H1 (cell line): ENCODE data around the gene FOXL2. TPM values are rescaled to one million over a fixed set of nuclear protein-coding genes. Genes with fewer than 3 reads are reported as not detected.

Source experiments
- CTCF ChIA-PET: fragments of 300-600 bp; sonication (Branson Sonifier 250); formaldehyde crosslinking; loops from one replicate; lab custom pipeline; 2021; ENCODE audit not compliant: partially characterized antibody; lab: Charles Lee
- POLR2A ChIA-PET: fragments of 300-600 bp; sonication (Branson Sonifier 250); formaldehyde crosslinking; loops from one replicate; lab custom pipeline; 2021; ENCODE audit warnings: inconsistent platforms; ENCODE audit not compliant: partially characterized antibody; lab: Charles Lee
- DNase-seq, 2 experiments: peaks; one replicate each; pipeline versions ENCODE4 v3.0.0 to v3.0.0-alpha.2; 2010 to 2022; ENCODE audit warnings: low spot score in 2 of 2, low read depth in 1 of 2, mixed read lengths in 1 of 2
- FAIRE-seq: peaks from 2 replicates; lab custom pipeline; 2011; peaks lifted over from hg19 to GRCh38; lab: Jason Lieb, UNC
- H2AFZ ChIP-seq: 2 replicates; pipeline ENCODE4 v1.8.1; 2012; ENCODE audit warnings: low read length, inconsistent platforms
- H2AK5ac ChIP-seq: 2 replicates; pipeline ENCODE4 v1.6.1; 2013; ENCODE audit warnings: low read depth, low read length
- H2BK120ac ChIP-seq: replicated peaks from 2 replicates; pipeline ENCODE3; 2013; ENCODE audit warnings: low read depth, low read length, inconsistent platforms
- H2BK12ac ChIP-seq: 2 replicates; pipeline ENCODE4 v1.6.1; 2013; ENCODE audit warnings: low read depth, low read length
- H2BK15ac ChIP-seq: 2 replicates; pipeline ENCODE4 v1.6.1; 2013; ENCODE audit warnings: low read length
- H2BK20ac ChIP-seq: 2 replicates; pipeline ENCODE4 v1.6.1; 2013; ENCODE audit warnings: low read length
- H2BK5ac ChIP-seq: 2 replicates; pipeline ENCODE4 v1.6.1; 2013; ENCODE audit warnings: low read depth, low read length
- H3K14ac ChIP-seq: 2 replicates; pipeline ENCODE4 v1.6.1; 2013; ENCODE audit warnings: inconsistent platforms; ENCODE audit not compliant: insufficient read length
- H3K18ac ChIP-seq: 2 replicates; pipeline ENCODE4 v1.6.1; 2013; ENCODE audit warnings: low read length; ENCODE audit errors: extremely low read depth
- H3K23ac ChIP-seq: 2 replicates; pipeline ENCODE4 v1.6.1; 2013; ENCODE audit warnings: inconsistent platforms; ENCODE audit not compliant: insufficient read length
- H3K23me2 ChIP-seq: 2 replicates; pipeline ENCODE4 v1.6.1; 2013; ENCODE audit warnings: low read depth, low read length
- H3K27ac ChIP-seq: 2 replicates; pipeline ENCODE4 v1.6.1; 2011; ENCODE audit warnings: low read depth, low read length, inconsistent platforms
- H3K27me3 ChIP-seq, 4 experiments: replicated peaks in 1 of 4; 1 replicate in 1 of 4; 2 replicates in 3 of 4; pipeline versions ENCODE4 v1.6.1 to v1.8.1; 2011 to 2013; ENCODE audit warnings: low read length in 3 of 4, mild to moderate bottlenecking in 3 of 4, inconsistent platforms in 2 of 4, mixed read lengths in 2 of 4, moderate library complexity in 1 of 4; ENCODE audit not compliant: control insufficient read depth in 3 of 4, insufficient read depth in 3 of 4; ENCODE audit errors: extremely low read depth in 1 of 4
- H3K36me3 ChIP-seq, 4 experiments: 2 replicates each; pipeline versions ENCODE4 v1.6.1 to v1.8.1; 2011 to 2013; ENCODE audit warnings: mild to moderate bottlenecking in 4 of 4, low read length in 3 of 4, moderate library complexity in 2 of 4, control low read depth in 1 of 4, inconsistent platforms in 1 of 4; ENCODE audit not compliant: insufficient read depth in 4 of 4, control insufficient read depth in 2 of 4
- H3K4ac ChIP-seq: replicated peaks from 2 replicates; pipeline ENCODE3; 2013; ENCODE audit warnings: low read length, low read depth, mixed read lengths, inconsistent platforms; ENCODE audit not compliant: insufficient read length
- H3K4me1 ChIP-seq, 4 experiments: replicated peaks in 1 of 4; 1 replicate in 1 of 4; 2 replicates in 3 of 4; pipeline versions ENCODE4 v1.6.1 to v1.8.1; 2011 to 2013; ENCODE audit warnings: low read length in 3 of 4, inconsistent platforms in 2 of 4, mixed read lengths in 1 of 4; ENCODE audit not compliant: insufficient read depth in 4 of 4, control insufficient read depth in 3 of 4
- H3K4me2 ChIP-seq, 2 experiments: 2 replicates each; pipeline versions ENCODE4 v1.6.1 to v1.8.1; 2011 to 2013; ENCODE audit warnings: low read depth in 2 of 2, low read length in 2 of 2, control low read depth in 1 of 2, inconsistent platforms in 1 of 2, mild to moderate bottlenecking in 1 of 2; ENCODE audit not compliant: insufficient read depth in 1 of 2
- H3K4me3 ChIP-seq, 4 experiments: fragments of 200-600, 300-600 bp in 1 of 4; sonication (generic), shearing (Covaris generic), sonication (Bioruptor Twin) in 1 of 4; 2 replicates each; pipeline versions ENCODE4 v1.5.1 to v1.8.1; 2011 to 2016; ENCODE audit warnings: low read length in 4 of 4, low read depth in 3 of 4, control low read depth in 2 of 4, inconsistent platforms in 2 of 4, mild to moderate bottlenecking in 2 of 4, mixed read lengths in 1 of 4, moderate library complexity in 1 of 4; ENCODE audit not compliant: insufficient read depth in 2 of 4; ENCODE audit errors: extremely low read depth in 1 of 4
- H3K56ac ChIP-seq: replicated peaks from 2 replicates; pipeline ENCODE3; 2013; ENCODE audit warnings: low read depth, mild to moderate bottlenecking, mixed read lengths, low read length, inconsistent platforms; ENCODE audit not compliant: insufficient read length
- H3K79me1 ChIP-seq: 2 replicates; pipeline ENCODE4 v1.6.1; 2013; ENCODE audit warnings: low read depth, low read length, control low read depth
- H3K79me2 ChIP-seq, 2 experiments: 2 replicates each; pipeline versions ENCODE4 v1.6.1 to v1.8.1; 2012 to 2013; ENCODE audit warnings: low read length in 2 of 2, mild to moderate bottlenecking in 2 of 2, inconsistent platforms in 1 of 2; ENCODE audit not compliant: insufficient read depth in 2 of 2, control insufficient read depth in 1 of 2
- H3K9ac ChIP-seq, 4 experiments: replicated peaks in 1 of 4; 1 replicate in 1 of 4; 2 replicates in 3 of 4; pipeline versions ENCODE4 v1.6.1 to v1.8.1; 2011 to 2013; ENCODE audit warnings: low read depth in 3 of 4, low read length in 3 of 4, control low read depth in 2 of 4, mild to moderate bottlenecking in 2 of 4, moderate library complexity in 2 of 4, inconsistent platforms in 1 of 4; ENCODE audit errors: extremely low read depth in 1 of 4
- H3K9me3 ChIP-seq, 2 experiments: 2 replicates each; pipeline versions ENCODE4 v1.6.1 to v1.8.1; 2012 to 2013; ENCODE audit warnings: mild to moderate bottlenecking in 2 of 2, moderate library complexity in 2 of 2, control low read depth in 1 of 2, inconsistent platforms in 1 of 2, low read depth in 1 of 2, low read length in 1 of 2, mixed read lengths in 1 of 2; ENCODE audit not compliant: insufficient read depth in 2 of 2
- H4K20me1 ChIP-seq, 2 experiments: replicated peaks in 1 of 2; 2 replicates each; pipeline versions ENCODE3 to v1.8.1; 2011 to 2013; ENCODE audit warnings: inconsistent platforms in 2 of 2, low read length in 2 of 2, mild to moderate bottlenecking in 1 of 2; ENCODE audit not compliant: insufficient read depth in 2 of 2, control insufficient read depth in 1 of 2
- H4K5ac ChIP-seq: 2 replicates; pipeline ENCODE4 v1.6.1; 2013; ENCODE audit warnings: low read length, low read depth, mixed read lengths, inconsistent platforms; ENCODE audit not compliant: insufficient read length
- H4K8ac ChIP-seq: 2 replicates; pipeline ENCODE4 v1.8.0; 2013; ENCODE audit warnings: mild to moderate bottlenecking, moderate library complexity, low read length, inconsistent platforms; ENCODE audit not compliant: insufficient read depth; ENCODE audit errors: extremely low read depth
- H4K91ac ChIP-seq: replicated peaks from 2 replicates; pipeline ENCODE3; 2013; ENCODE audit warnings: low read length, mixed read lengths, inconsistent platforms; ENCODE audit not compliant: insufficient read length
- ASH2L ChIP-seq: fragments of 200-600, 300-600 bp; sonication (generic); IDR thresholded peaks from one replicate; pipeline ENCODE4 v1.7.1; 2017; ENCODE audit warnings: low read length
- CBX8 ChIP-seq: fragments of 300-800, 300-1000 bp; sonication (generic); IDR thresholded peaks from 2 replicates; pipeline ENCODE4 v1.7.1; 2016; ENCODE audit warnings: low read depth, low read length, borderline replicate concordance
- EZH2 ChIP-seq: fragments of 200-600 bp; sonication (generic); IDR thresholded peaks from 2 replicates; pipeline ENCODE4 v1.7.1; 2012; ENCODE audit warnings: low read depth, mild to moderate bottlenecking, moderate library complexity, low read length, inconsistent platforms; ENCODE audit not compliant: severe bottlenecking
- KDM1A ChIP-seq: fragments of 200-600, 300-600 bp; sonication (generic); IDR thresholded peaks from 2 replicates; pipeline ENCODE4 v1.7.1; 2016; ENCODE audit warnings: mild to moderate bottlenecking, low read length, borderline replicate concordance
- KDM4A ChIP-seq: IDR thresholded peaks from one replicate; pipeline ENCODE4 v1.7.1; 2012; ENCODE audit warnings: low read depth, mild to moderate bottlenecking, moderate library complexity, low read length, inconsistent platforms; ENCODE audit not compliant: severe bottlenecking
- SP4 ChIP-seq: IDR thresholded peaks from 2 replicates; pipeline ENCODE4 v1.6.1; 2012; ENCODE audit warnings: low read length, inconsistent platforms
- TAF7 ChIP-seq: optimal IDR thresholded peaks from 2 replicates; pipeline ENCODE3; 2011; ENCODE audit warnings: low read depth, mild to moderate bottlenecking, inconsistent platforms, low read length, moderate library complexity, borderline replicate concordance
- WGBS, 2 experiments: shearing (Covaris generic) in 1 of 2; methylation state at CpG; one replicate each; pipeline versions ENCODE4 v1.1.6 to v1.1.7; 2013 to 2015; ENCODE audit warnings: low lambda C conversion rate in 2 of 2, mixed read lengths in 2 of 2, inconsistent platforms in 1 of 2, low coverage in 1 of 2, missing lambda C conversion rate in 1 of 2; ENCODE audit not compliant: insufficient replicate concordance in 2 of 2, insufficient coverage in 1 of 2, insufficient read length in 1 of 2; ENCODE audit errors: extremely low coverage in 1 of 2, missing lambda C conversion rate in 1 of 2; 5-methylcytosine and 5-hydroxymethylcytosine counted together
- polyA plus RNA-seq, 7 experiments: library from polyadenylated mRNA; depleted of rRNA in 3 of 7; stranded (reverse) in 5 of 7; unstranded in 2 of 7; fragments of >200 nt in 5 of 7; fragments of 200-250 nt in 2 of 7; gene quantifications; 1 replicate in 5 of 7; 2 replicates in 1 of 7; 4 replicates in 1 of 7; pipeline versions ENCODE4 v1.2.1 to v1.2.3, GENCODE V29; 2011 to 2013; ENCODE audit warnings: missing spikeins in 2 of 7, mixed read lengths in 2 of 7
- total RNA-seq: library from RNA; stranded (reverse); fragmentation: NEBNext Ultra II Directional; extraction: Animal tissue kit (Norgen Biotek cat#: 25700); gene quantifications from 2 replicates; pipeline ENCODE4 v1.2.1, GENCODE V29; 2021
- TF ChIP-seq, protein P1 (sequence below): IDR thresholded peaks from 2 replicates; pipeline ENCODE4 v1.6.1; 2012; ENCODE audit warnings: inconsistent platforms

FOXL2 gene
- total and polyA plus RNA-seq, 2 of the 8 experiments (the other 6 are each of a cell fraction or from before 2014, with no cell fraction given), result 0.59 to 2.4 TPM

- no peaks in the 10 kb centered on the region for H3K23me2 ChIP-seq
- no peak overlapping the region; a peak in 1 of 7 replicates for H3K9ac ChIP-seq
- no peaks in the 10 kb centered on the region for H3K79me1 ChIP-seq
- no peak overlapping the region for H2AK5ac ChIP-seq
- CTCF ChIA-PET, result interaction anchor here (1.0 to 15.1 kb wide), 4 partner anchors 12 to 380 kb away, joined by 3 to 223 read pairs (median 4); no protein-coding TSS in a partner anchor
- H2BK120ac ChIP-seq, result no peak overlapping the region
- H3K9me3 ChIP-seq, result no peaks in the 10 kb centered on the region
- no peak overlapping the region for H2BK12ac ChIP-seq
- 82% methylated on average over 5 of the region's 5 CpGs; no CpG with 5 or more reads in 1 of the 2 experiments for WGBS, 2 experiments
- no peaks in the 10 kb centered on the region for H3K36me3 ChIP-seq
- H3K18ac ChIP-seq, result no peak overlapping the region
- H3K14ac ChIP-seq, result no peak overlapping the region
- H3K56ac ChIP-seq, result no peak overlapping the region
- POLR2A ChIA-PET, result interaction anchor here (1.1 kb wide), 1 partner anchor 22 kb away, joined by 3 read pairs; no protein-coding TSS in a partner anchor
- no peak overlapping the region for H2BK20ac ChIP-seq
- H4K91ac ChIP-seq, result no peak overlapping the region
- no peaks in the 10 kb centered on the region for H3K79me2 ChIP-seq
- H3K23ac ChIP-seq, result no peak overlapping the region
- no peak overlapping the region for H2AFZ ChIP-seq
- no peak overlapping the region for H2BK15ac ChIP-seq
- no peak overlapping the region for H3K27ac ChIP-seq
- H4K8ac ChIP-seq, result no peak overlapping the region; the same call in 1 of the 2 replicates
- H4K20me1 ChIP-seq, result no peaks in the 10 kb centered on the region
- H3K4ac ChIP-seq, result no peak overlapping the region
- DNase-seq, result no peak
- no peak for FAIRE-seq
- H3K4me3 ChIP-seq, result no peak overlapping the region
- H3K4me2 ChIP-seq, result no peak overlapping the region
- H2BK5ac ChIP-seq, result no peak overlapping the region
- no peaks in the 10 kb centered on the region for H3K27me3 ChIP-seq
- no peaks in the 10 kb centered on the region for H3K4me1 ChIP-seq
- H4K5ac ChIP-seq, result no peak overlapping the region
- TF ChIP-seq, protein P1, sequence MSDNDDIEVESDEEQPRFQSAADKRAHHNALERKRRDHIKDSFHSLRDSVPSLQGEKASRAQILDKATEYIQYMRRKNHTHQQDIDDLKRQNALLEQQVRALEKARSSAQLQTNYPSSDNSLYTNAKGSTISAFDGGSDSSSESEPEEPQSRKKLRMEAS, result no peak
- TF ChIP-seq TAF7 (no peak), KDM1A (no peak), SP4 (no peak), ASH2L (no peak), EZH2 (no peak), KDM4A (no peak), CBX8 (no peak)
These were observed 27.5 kb upstream of the FOXL2 start for GRCh38 chr3:138974462-138974861.
